HepG2 (cell line): ENCODE results near the gene RASIP1. TPM values are rescaled to one million over a fixed set of nuclear protein-coding genes. Genes with fewer than 3 reads are reported as not detected.

Experiments used
- DPF2 ChIP-seq: sonication (generic); formaldehyde crosslinking; IDR thresholded peaks from 2 replicates; pipeline ENCODE4 v1.4.0; 2020; ENCODE audit warnings: mild to moderate bottlenecking, low read depth, missing genetic modification reagents, borderline replicate concordance
- EP300 ChIP-seq, 3 experiments: sonication (generic) in 1 of 3; formaldehyde crosslinking in 1 of 3; IDR thresholded peaks; 2 replicates each; pipeline versions ENCODE4 v1.5.1 to v1.6.1; 2011 to 2020; ENCODE audit warnings: low read depth in 2 of 3, low read length in 2 of 3, borderline replicate concordance in 1 of 3, improper control_type of control experiment in 1 of 3, mild to moderate bottlenecking in 1 of 3, missing genetic modification reagents in 1 of 3, moderate library complexity in 1 of 3
- JDP2 ChIP-seq: sonication (generic); formaldehyde crosslinking; IDR thresholded peaks from 2 replicates; pipeline ENCODE4 v1.8.1; 2022; ENCODE audit warnings: missing genetic modification reagents, borderline replicate concordance
- MEIS1 ChIP-seq: sonication (generic); formaldehyde crosslinking; IDR thresholded peaks from 2 replicates; pipeline ENCODE4 v1.9.0; 2021; ENCODE audit warnings: mild to moderate bottlenecking, missing genetic modification reagents, moderate library complexity, borderline replicate concordance
- PLRG1 ChIP-seq: fragments of 450-650 bp; conservative IDR thresholded peaks from 2 replicates; pipeline ENCODE4 v1.6.1; 2016
- ZFYVE20 ChIP-seq: sonication (generic); formaldehyde crosslinking; IDR thresholded peaks from 2 replicates; pipeline ENCODE4 v1.8.0; 2023; ENCODE audit warnings: low read depth, mild to moderate bottlenecking, moderate library complexity, missing genetic modification reagents, borderline replicate concordance
- ZKSCAN1 ChIP-seq: fragments of 150-350 bp; IDR thresholded peaks from 2 replicates; pipeline ENCODE4 v1.6.1; 2014; ENCODE audit warnings: low read length
- ZNF382 ChIP-seq: sonication (generic); formaldehyde crosslinking; IDR thresholded peaks from 2 replicates; pipeline ENCODE4 v1.5.0; 2020; ENCODE audit warnings: missing genetic modification reagents, mild to moderate bottlenecking, borderline replicate concordance
- ZNF484 ChIP-seq: sonication (generic); formaldehyde crosslinking; IDR thresholded peaks from 2 replicates; pipeline ENCODE4 v1.5.1; 2020; ENCODE audit warnings: mild to moderate bottlenecking, low read depth, missing genetic modification reagents, borderline replicate concordance
- ZNF614 ChIP-seq: IDR thresholded peaks from 2 replicates; pipeline ENCODE4 v1.6.1; 2018; ENCODE audit warnings: missing biosample characterization, missing genetic modification reagents, inconsistent platforms, borderline replicate concordance
- ZNF678 ChIP-seq: sonication (generic); formaldehyde crosslinking; IDR thresholded peaks from 2 replicates; pipeline ENCODE4 v1.4.0; 2020; ENCODE audit warnings: mild to moderate bottlenecking, missing genetic modification reagents
- polyA plus RNA-seq, 8 experiments: library from polyadenylated mRNA; depleted of rRNA in 3 of 8; stranded (reverse) in 7 of 8; unstranded in 1 of 8; fragments of >200 nt; fragmentation: Illumina TruSeq in 4 of 8; extraction: Trizol in 4 of 8; gene quantifications; 2 replicates each; pipeline versions ENCODE4 v1.2.1 to v1.2.3, GENCODE V29; 2011 to 2016; ENCODE audit warnings: low read depth in 4 of 8, missing spikeins in 1 of 8, mixed read lengths in 1 of 8; ENCODE audit not compliant: insufficient read depth in 1 of 8
- total RNA-seq, 5 experiments: library from RNA; depleted of rRNA; stranded (reverse); fragments of >200 nt; fragmentation: Illumina TruSeq; extraction: Trizol; gene quantifications; 2 replicates each; pipeline ENCODE4 v1.2.3, GENCODE V29; 2016; ENCODE audit warnings: low read depth in 1 of 5
- TF ChIP-seq, protein P1 (sequence below): sonication (generic); formaldehyde crosslinking; IDR thresholded peaks from 2 replicates; pipeline ENCODE4 v1.9.0; 2021; ENCODE audit warnings: missing genetic modification reagents, borderline replicate concordance
- TF ChIP-seq, protein P2 (sequence below): sonication (generic); formaldehyde crosslinking; IDR thresholded peaks from 2 replicates; pipeline ENCODE4 v1.5.0; 2020; ENCODE audit warnings: mild to moderate bottlenecking, missing genetic modification reagents, borderline replicate concordance
- TF ChIP-seq, protein P3 (sequence below): sonication (generic); formaldehyde crosslinking; IDR thresholded peaks from 2 replicates; pipeline ENCODE4 v1.9.0; 2021; ENCODE audit warnings: missing genetic modification reagents, mild to moderate bottlenecking, borderline replicate concordance
- TF ChIP-seq, protein P4 (sequence below): sonication (generic); formaldehyde crosslinking; IDR thresholded peaks from 2 replicates; pipeline ENCODE4 v1.5.0; 2020; ENCODE audit warnings: mild to moderate bottlenecking, missing genetic modification reagents
- TF ChIP-seq, protein P5 (sequence below): IDR thresholded peaks from 2 replicates; pipeline ENCODE4 v1.6.1; 2016
- TF ChIP-seq, protein P6 (sequence below): sonication (generic); formaldehyde crosslinking; IDR thresholded peaks from 2 replicates; pipeline ENCODE4 v1.5.1; 2020; ENCODE audit warnings: missing genetic modification reagents, mild to moderate bottlenecking, borderline replicate concordance
- TF ChIP-seq, protein P7 (sequence below): sonication (generic); formaldehyde crosslinking; conservative IDR thresholded peaks from 2 replicates; pipeline ENCODE4 v1.4.0; 2020; ENCODE audit warnings: missing genetic modification reagents

RASIP1 gene
- total and polyA plus RNA-seq, 2 of the 13 experiments (the other 11 are each of a cell fraction or from before 2014, with no cell fraction given) = 0.44 to 0.58 TPM

DNA sequence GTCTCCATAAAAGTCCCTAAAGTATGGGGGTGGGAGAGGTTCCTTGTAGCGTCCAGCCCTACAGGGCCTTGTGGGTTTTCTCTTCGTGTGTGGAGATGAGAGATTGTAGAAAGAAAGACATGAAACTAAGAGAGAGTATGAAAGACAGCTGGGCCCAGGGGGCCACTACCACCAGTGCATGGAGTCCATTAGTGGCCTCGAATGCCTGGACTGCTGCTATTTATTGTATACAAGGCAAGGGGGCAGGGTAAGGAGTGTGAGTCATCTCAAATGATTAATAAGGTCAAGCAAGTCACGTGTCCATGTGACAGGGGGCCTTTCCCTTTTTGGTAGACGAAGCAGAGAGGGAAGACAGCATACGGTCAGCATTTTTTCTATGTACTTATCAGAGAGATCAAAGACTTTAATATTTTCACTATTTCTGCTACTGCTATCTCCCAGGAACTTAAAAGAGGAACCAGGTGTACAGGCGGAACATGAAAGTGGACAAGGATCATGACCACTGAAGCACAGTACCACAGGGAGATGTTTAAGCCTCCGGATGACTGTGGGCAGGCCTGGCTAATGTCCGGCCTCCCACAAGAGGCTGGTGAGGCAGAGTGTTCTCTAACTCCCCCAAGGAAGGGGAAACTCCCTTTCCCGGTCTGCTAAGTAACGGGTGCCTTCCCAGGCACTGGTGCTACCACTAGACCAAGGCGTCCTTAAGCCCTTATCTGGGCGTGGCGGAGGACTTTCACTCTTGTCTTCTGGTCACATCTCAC lies 40.4 kb upstream of the RASIP1 start (continued):
- TF ChIP-seq, protein P1, sequence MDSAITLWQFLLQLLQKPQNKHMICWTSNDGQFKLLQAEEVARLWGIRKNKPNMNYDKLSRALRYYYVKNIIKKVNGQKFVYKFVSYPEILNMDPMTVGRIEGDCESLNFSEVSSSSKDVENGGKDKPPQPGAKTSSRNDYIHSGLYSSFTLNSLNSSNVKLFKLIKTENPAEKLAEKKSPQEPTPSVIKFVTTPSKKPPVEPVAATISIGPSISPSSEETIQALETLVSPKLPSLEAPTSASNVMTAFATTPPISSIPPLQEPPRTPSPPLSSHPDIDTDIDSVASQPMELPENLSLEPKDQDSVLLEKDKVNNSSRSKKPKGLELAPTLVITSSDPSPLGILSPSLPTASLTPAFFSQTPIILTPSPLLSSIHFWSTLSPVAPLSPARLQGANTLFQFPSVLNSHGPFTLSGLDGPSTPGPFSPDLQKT (CRISPR knock-in tag) = no peak
- TF ChIP-seq ZNF484 (CRISPR knock-in tag) (no peak), ZNF382 (CRISPR knock-in tag) (no peak), MEIS1 (no peak; the same call in 1 of the 2 replicates), DPF2 (CRISPR knock-in tag) (no peak), ZKSCAN1 (no peak), ZNF678 (CRISPR knock-in tag) (no peak), PLRG1 (no peak), ZFYVE20 (no peak), EP300 (IDR thresholded peaks at IDR 0.05; ENCODE audit: low read depth in 2 of 2, low read length in 2 of 2) (peak in 1 of 2 experiments; percentile 15; a peak in 1 of 4 replicates), EP300 (CRISPR knock-in tag; IDR thresholded peaks at IDR 0.05; ENCODE audit: borderline replicate concordance) (peak; percentile 32; the same call in 1 of the 2 replicates), ZNF614 (peak; percentile 39; the same call in 1 of the 2 replicates), JDP2 (CRISPR knock-in tag) (no peak)
- TF ChIP-seq, protein P2, sequence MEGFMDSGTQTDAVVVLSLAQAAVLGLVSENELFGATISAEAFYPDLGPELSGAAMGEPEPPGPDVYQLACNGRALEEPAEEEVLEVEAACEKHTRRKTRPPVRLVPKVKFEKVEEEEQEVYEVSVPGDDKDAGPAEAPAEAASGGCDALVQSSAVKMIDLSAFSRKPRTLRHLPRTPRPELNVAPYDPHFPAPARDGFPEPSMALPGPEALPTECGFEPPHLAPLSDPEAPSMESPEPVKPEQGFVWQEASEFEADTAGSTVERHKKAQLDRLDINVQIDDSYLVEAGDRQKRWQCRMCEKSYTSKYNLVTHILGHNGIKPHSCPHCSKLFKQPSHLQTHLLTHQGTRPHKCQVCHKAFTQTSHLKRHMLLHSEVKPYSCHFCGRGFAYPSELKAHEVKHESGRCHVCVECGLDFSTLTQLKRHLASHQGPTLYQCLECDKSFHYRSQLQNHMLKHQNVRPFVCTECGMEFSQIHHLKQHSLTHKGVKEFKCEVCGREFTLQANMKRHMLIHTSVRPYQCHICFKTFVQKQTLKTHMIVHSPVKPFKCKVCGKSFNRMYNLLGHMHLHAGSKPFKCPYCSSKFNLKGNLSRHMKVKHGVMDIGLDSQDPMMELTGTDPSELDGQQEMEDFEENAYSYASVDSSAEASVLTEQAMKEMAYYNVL = no peak
- TF ChIP-seq, protein P3, sequence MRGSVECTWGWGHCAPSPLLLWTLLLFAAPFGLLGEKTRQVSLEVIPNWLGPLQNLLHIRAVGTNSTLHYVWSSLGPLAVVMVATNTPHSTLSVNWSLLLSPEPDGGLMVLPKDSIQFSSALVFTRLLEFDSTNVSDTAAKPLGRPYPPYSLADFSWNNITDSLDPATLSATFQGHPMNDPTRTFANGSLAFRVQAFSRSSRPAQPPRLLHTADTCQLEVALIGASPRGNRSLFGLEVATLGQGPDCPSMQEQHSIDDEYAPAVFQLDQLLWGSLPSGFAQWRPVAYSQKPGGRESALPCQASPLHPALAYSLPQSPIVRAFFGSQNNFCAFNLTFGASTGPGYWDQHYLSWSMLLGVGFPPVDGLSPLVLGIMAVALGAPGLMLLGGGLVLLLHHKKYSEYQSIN = no peak
- TF ChIP-seq, protein P4, sequence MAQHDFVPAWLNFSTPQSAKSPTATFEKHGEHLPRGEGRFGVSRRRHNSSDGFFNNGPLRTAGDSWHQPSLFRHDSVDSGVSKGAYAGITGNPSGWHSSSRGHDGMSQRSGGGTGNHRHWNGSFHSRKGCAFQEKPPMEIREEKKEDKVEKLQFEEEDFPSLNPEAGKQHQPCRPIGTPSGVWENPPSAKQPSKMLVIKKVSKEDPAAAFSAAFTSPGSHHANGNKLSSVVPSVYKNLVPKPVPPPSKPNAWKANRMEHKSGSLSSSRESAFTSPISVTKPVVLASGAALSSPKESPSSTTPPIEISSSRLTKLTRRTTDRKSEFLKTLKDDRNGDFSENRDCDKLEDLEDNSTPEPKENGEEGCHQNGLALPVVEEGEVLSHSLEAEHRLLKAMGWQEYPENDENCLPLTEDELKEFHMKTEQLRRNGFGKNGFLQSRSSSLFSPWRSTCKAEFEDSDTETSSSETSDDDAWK (CRISPR knock-in tag) = no peak
- TF ChIP-seq, protein P5, sequence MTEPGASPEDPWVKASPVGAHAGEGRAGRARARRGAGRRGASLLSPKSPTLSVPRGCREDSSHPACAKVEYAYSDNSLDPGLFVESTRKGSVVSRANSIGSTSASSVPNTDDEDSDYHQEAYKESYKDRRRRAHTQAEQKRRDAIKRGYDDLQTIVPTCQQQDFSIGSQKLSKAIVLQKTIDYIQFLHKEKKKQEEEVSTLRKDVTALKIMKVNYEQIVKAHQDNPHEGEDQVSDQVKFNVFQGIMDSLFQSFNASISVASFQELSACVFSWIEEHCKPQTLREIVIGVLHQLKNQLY = no peak
- TF ChIP-seq, protein P6, sequence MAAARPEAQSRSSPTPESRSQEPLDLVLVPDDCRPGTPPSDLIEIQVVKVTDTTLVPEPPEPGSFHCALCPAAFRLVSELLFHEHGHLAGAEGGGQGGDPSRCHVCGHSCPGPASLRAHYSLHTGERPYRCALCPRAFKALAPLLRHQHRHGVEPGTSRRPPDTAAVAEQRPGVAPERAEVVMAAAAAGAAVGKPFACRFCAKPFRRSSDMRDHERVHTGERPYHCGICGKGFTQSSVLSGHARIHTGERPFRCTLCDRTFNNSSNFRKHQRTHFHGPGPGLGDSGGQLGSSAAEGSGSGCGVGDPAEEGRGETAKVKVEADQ = no peak
- TF ChIP-seq, protein P7, sequence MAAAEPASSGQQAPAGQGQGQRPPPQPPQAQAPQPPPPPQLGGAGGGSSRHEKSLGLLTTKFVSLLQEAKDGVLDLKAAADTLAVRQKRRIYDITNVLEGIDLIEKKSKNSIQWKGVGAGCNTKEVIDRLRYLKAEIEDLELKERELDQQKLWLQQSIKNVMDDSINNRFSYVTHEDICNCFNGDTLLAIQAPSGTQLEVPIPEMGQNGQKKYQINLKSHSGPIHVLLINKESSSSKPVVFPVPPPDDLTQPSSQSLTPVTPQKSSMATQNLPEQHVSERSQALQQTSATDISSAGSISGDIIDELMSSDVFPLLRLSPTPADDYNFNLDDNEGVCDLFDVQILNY (CRISPR knock-in tag) = no peak
